ENCODE results near the gene NFATC1. TPM values are rescaled to one million over a fixed set of nuclear protein-coding genes. Genes with fewer than 3 reads are reported as not detected.

The NFATC1 gene
- total RNA-seq, 4 donors from 2014 or later = 13.9 to 24.3 (median 16.7) TPM

GRCh38 chr18:79538635-79539034, 142.9 kb downstream of the NFATC1 start:
- peak in 1 of 2 donors; percentile 40 for DNase-seq (ENCODE audit: low spot score in 2 of 2)
- TF ChIP-seq CTCF (IDR thresholded peaks at IDR 0.05) = no peak
- no peak for TF ChIP-seq POLR2AphosphoS5 (IDR thresholded peaks at IDR 0.05)
- no peak for TF ChIP-seq EP300 (IDR thresholded peaks at IDR 0.05)
- no peak for TF ChIP-seq POLR2A (IDR thresholded peaks at IDR 0.05)
- no peaks in the 10 kb centered on the region for H3K9me3 ChIP-seq
- H3K36me3 ChIP-seq = no peaks in the 10 kb centered on the region
- H3K4me1 ChIP-seq = peaks cover 13% of the 10 kb centered on the region
- no peak overlapping the region for H3K4me3 ChIP-seq
- no peak overlapping the region for H3K27ac ChIP-seq
- 96% methylated on average over 12 of the region's 12 CpGs for WGBS
- H3K27me3 ChIP-seq = no peaks in the 10 kb centered on the region

- peaks cover 13% of the 10 kb centered on the region for H3K4me1 ChIP-seq
- peak in 1 of 2 donors; percentile 50 for DNase-seq (ENCODE audit: low spot score in 2 of 2)
- TF ChIP-seq CTCF (IDR thresholded peaks at IDR 0.05) = no peak
- no peak for TF ChIP-seq POLR2A (IDR thresholded peaks at IDR 0.05)
- peak overlapping the region; percentile 13 for H3K4me3 ChIP-seq
- 49% methylated on average over 16 of the region's 16 CpGs for WGBS
- no peaks in the 10 kb centered on the region for H3K9me3 ChIP-seq
- no peaks in the 10 kb centered on the region for H3K27me3 ChIP-seq
- H3K27ac ChIP-seq = peak overlapping the region; percentile 75
- H3K36me3 ChIP-seq = no peaks in the 10 kb centered on the region
Observed at GRCh38 chr18:79540161-79540903, 144.6 kb downstream of the NFATC1 start.

- no peak for TF ChIP-seq POLR2AphosphoS5 (IDR thresholded peaks at IDR 0.05)
- no peak for TF ChIP-seq EP300 (IDR thresholded peaks at IDR 0.05)
- TF ChIP-seq CTCF (IDR thresholded peaks at IDR 0.05) = no peak
- TF ChIP-seq POLR2A (IDR thresholded peaks at IDR 0.05) = no peak
- Histone ChIP-seq H3K9me3 (no peaks in the 10 kb centered on the region), H3K27me3 (no peaks in the 10 kb centered on the region), H3K27ac (peak overlapping the region; percentile 64), H3K4me3 (peak overlapping the region; percentile 13), H3K36me3 (no peaks in the 10 kb centered on the region), H3K4me1 (peaks cover 13% of the 10 kb centered on the region)
- 57% methylated on average over 9 of the region's 12 CpGs for WGBS
- DNase-seq (ENCODE audit: low spot score in 2 of 2) = peak in 1 of 2 donors; percentile 80
Observed at GRCh38 chr18:79540904-79541282, 145.2 kb downstream of the NFATC1 start.

- Histone ChIP-seq H3K4me1 (peaks cover 13% of the 10 kb centered on the region), H3K36me3 (no peaks in the 10 kb centered on the region), H3K27ac (no peak overlapping the region), H3K9me3 (no peaks in the 10 kb centered on the region), H3K4me3 (no peak overlapping the region), H3K27me3 (no peaks in the 10 kb centered on the region)
- 95% methylated on average over 2 of the region's 2 CpGs for WGBS
- TF ChIP-seq CTCF (IDR thresholded peaks at IDR 0.05) (no peak), EP300 (IDR thresholded peaks at IDR 0.05) (no peak), POLR2AphosphoS5 (IDR thresholded peaks at IDR 0.05) (no peak)
- DNase-seq (ENCODE audit: low spot score in 2 of 2) = no peak
Observed at GRCh38 chr18:79542213-79542612, 146.5 kb downstream of the NFATC1 start.

GRCh38 chr18:79542876-79543750, 147.4 kb downstream of the NFATC1 start:
- no peaks in the 10 kb centered on the region for H3K9me3 ChIP-seq
- WGBS = 87% methylated on average over 11 of the region's 15 CpGs
- H3K4me1 ChIP-seq = peaks cover 16% of the 10 kb centered on the region
- peaks cover 9% of the 10 kb centered on the region for H3K27me3 ChIP-seq
- DNase-seq (ENCODE audit: low spot score in 2 of 2) = peak in 1 of 2 donors; percentile 76
- no peak overlapping the region for H3K4me3 ChIP-seq
- no peaks in the 10 kb centered on the region for H3K36me3 ChIP-seq
- TF ChIP-seq CTCF (IDR thresholded peaks at IDR 0.05) (no peak), POLR2AphosphoS5 (IDR thresholded peaks at IDR 0.05) (no peak), EP300 (IDR thresholded peaks at IDR 0.05) (no peak), POLR2A (IDR thresholded peaks at IDR 0.05) (no peak)
- H3K27ac ChIP-seq = no peak overlapping the region

Data from suprapubic skin (tissue), 4 donors.